HS-27A (cell line): ENCODE data around the gene RBP7.

Experiments used
- DNase-seq: peaks from one replicate; pipeline ENCODE4 v3.0.0-alpha.2; 2012; ENCODE audit warnings: low read depth, missing footprints

Gene RBP7

GRCh38 chr1:10031461-10031860 lies 34.4 kb downstream of the RBP7 start:
- DNase-seq, result peak; percentile 74

- DNase-seq, result peak; percentile 96
Measured at GRCh38 chr1:10032590-10033358, 35.7 kb downstream of the RBP7 start, which contains the start of gene UBE4B. UBE4B (plus strand) TSS chr1:10032958; CDS start chr1:10033671, 713 bp downstream.

GRCh38 chr1:10033359-10033845 lies 36.4 kb downstream of the RBP7 start:
- no peak for DNase-seq

GRCh38 chr1:10042746-10043145 lies 45.7 kb downstream of the RBP7 start:
- no peak for DNase-seq

GRCh38 chr1:10045480-10046355 lies 48.7 kb downstream of the RBP7 start:
- no peak for DNase-seq

- no peak for DNase-seq
Measured at GRCh38 chr1:10046356-10047085, 49.5 kb downstream of the RBP7 start.

GRCh38 chr1:10048601-10049000 lies 51.6 kb downstream of the RBP7 start:
- DNase-seq, result no peak

GRCh38 chr1:10050611-10051010 lies 53.6 kb downstream of the RBP7 start:
- DNase-seq, result no peak

- DNase-seq, result no peak
Measured at GRCh38 chr1:10051656-10052055, 54.6 kb downstream of the RBP7 start.

- DNase-seq, result no peak
Measured at GRCh38 chr1:10052347-10052746, 55.3 kb downstream of the RBP7 start.

- no peak for DNase-seq
Measured at GRCh38 chr1:10054465-10054864, 57.4 kb downstream of the RBP7 start.

- DNase-seq, result no peak
Measured at GRCh38 chr1:10056599-10056987, 59.6 kb downstream of the RBP7 start.

GRCh38 chr1:10057343-10057742 lies 60.3 kb downstream of the RBP7 start:
- no peak for DNase-seq

GRCh38 chr1:10057796-10058195 lies 60.8 kb downstream of the RBP7 start:
- no peak for DNase-seq

- DNase-seq, result no peak
Measured at GRCh38 chr1:10059342-10059718, 62.3 kb downstream of the RBP7 start.

GRCh38 chr1:10060311-10061100 lies 63.5 kb downstream of the RBP7 start:
- DNase-seq, result no peak

GRCh38 chr1:10061276-10061675 lies 64.2 kb downstream of the RBP7 start:
- no peak for DNase-seq

GRCh38 chr1:10063878-10064277 lies 66.8 kb downstream of the RBP7 start:
- no peak for DNase-seq

GRCh38 chr1:10064416-10065343 lies 67.7 kb downstream of the RBP7 start:
- no peak for DNase-seq

- no peak for DNase-seq
Measured at GRCh38 chr1:10065344-10065685, 68.3 kb downstream of the RBP7 start.
